Left ventricle myocardium inferior (tissue), 1 donor: ENCODE measurements around the gene DNASE1L2. TPM values are rescaled to one million over a fixed set of nuclear protein-coding genes. Genes with fewer than 3 reads are reported as not detected.
A peak's percentile ranks its signal among the peaks of the same experiment; 100 is the strongest.

ENCODE experiments used
- DNase-seq: peaks from one replicate; pipeline ENCODE4 v3.0.0-alpha.2; 2020
- H3K27ac ChIP-seq: fragments of 200-600 bp; replicated peaks from 2 replicates; pipeline ENCODE4 v1.8.0; 2021
- H3K27me3 ChIP-seq: fragments of 200-600 bp; 2 replicates; pipeline ENCODE4 v1.8.0; 2021; ENCODE audit warnings: low read depth
- H3K36me3 ChIP-seq: fragments of 200-600 bp; 2 replicates; pipeline ENCODE4 v1.8.0; 2021
- H3K4me1 ChIP-seq: fragments of 200-600 bp; 2 replicates; pipeline ENCODE4 v1.8.0; 2021
- H3K4me3 ChIP-seq: fragments of 200-600 bp; 2 replicates; pipeline ENCODE4 v1.8.0; 2021; ENCODE audit warnings: mild to moderate bottlenecking, moderate library complexity
- H3K9me3 ChIP-seq: fragments of 200-600 bp; replicated peaks from 2 replicates; pipeline ENCODE4 v1.8.0; 2021
- CTCF ChIP-seq: fragments of 200-600 bp; IDR thresholded peaks from 2 replicates; pipeline ENCODE4 v1.8.0; 2021; ENCODE audit warnings: antibody characterized with exemption, mild to moderate bottlenecking, borderline replicate concordance
- intact Hi-C: fragments of 100-400 bp; cut with micrococcal nuclease; formaldehyde crosslinking; loops from one replicate; pipeline ENCODE4 v1.11.0; 2022
- total RNA-seq: library from RNA; stranded (reverse); fragmentation: NEBNext Ultra II Directional; extraction: Animal tissue kit (Norgen Biotek cat#: 25700); gene quantifications from one replicate; pipeline ENCODE4 v1.2.1, GENCODE V29; 2021
- donor health status: DM: no; HTN: yes; CAD: no; lungs with severe emphysema.

DNASE1L2 gene
- total RNA-seq, 1 donor from 2014 or later = 0.47 TPM

- no peak for TF ChIP-seq CTCF
- intact Hi-C loops = no loop called here
- Histone ChIP-seq H3K27ac (no peak overlapping the region), H3K27me3 (peaks cover 23% of the 10 kb centered on the region), H3K4me1 (peaks cover 26% of the 10 kb centered on the region), H3K36me3 (peaks cover 73% of the 10 kb centered on the region), H3K9me3 (no peaks in the 10 kb centered on the region), H3K4me3 (no peak overlapping the region)
- no peak for DNase-seq
Observed at GRCh38 chr16:2233046-2233775, 3.0 kb upstream of the DNASE1L2 start.

GRCh38 chr16:2233872-2234812 lies 2.1 kb upstream of the DNASE1L2 start:
- peaks cover 23% of the 10 kb centered on the region for H3K27me3 ChIP-seq
- no peak for DNase-seq
- TF ChIP-seq CTCF = no peak
- peaks cover 25% of the 10 kb centered on the region for H3K4me1 ChIP-seq
- H3K27ac ChIP-seq = no peak overlapping the region
- no peak overlapping the region for H3K4me3 ChIP-seq
- intact Hi-C loops = no loop called here
- H3K36me3 ChIP-seq = peaks cover 65% of the 10 kb centered on the region
- no peaks in the 10 kb centered on the region for H3K9me3 ChIP-seq

GRCh38 chr16:2234813-2235170 lies 1.5 kb upstream of the DNASE1L2 start:
- intact Hi-C loops = no loop called here
- Histone ChIP-seq H3K36me3 (peaks cover 65% of the 10 kb centered on the region), H3K27ac (no peak overlapping the region), H3K27me3 (peaks cover 23% of the 10 kb centered on the region), H3K4me3 (no peak overlapping the region), H3K4me1 (peaks cover 25% of the 10 kb centered on the region), H3K9me3 (no peaks in the 10 kb centered on the region)
- TF ChIP-seq CTCF = no peak
- no peak for DNase-seq

GRCh38 chr16:2235234-2235651 lies 1.0 kb upstream of the DNASE1L2 start:
- DNase-seq = no peak
- H3K27ac ChIP-seq = no peak overlapping the region
- no peaks in the 10 kb centered on the region for H3K9me3 ChIP-seq
- intact Hi-C loops = no loop called here
- no peak for TF ChIP-seq CTCF
- H3K27me3 ChIP-seq = peaks cover 23% of the 10 kb centered on the region
- H3K36me3 ChIP-seq = peaks cover 61% of the 10 kb centered on the region
- H3K4me3 ChIP-seq = no peak overlapping the region
- H3K4me1 ChIP-seq = peaks cover 25% of the 10 kb centered on the region

- peaks cover 59% of the 10 kb centered on the region for H3K36me3 ChIP-seq
- TF ChIP-seq CTCF = no peak
- H3K4me3 ChIP-seq = peak overlapping the region; percentile 55
- H3K27me3 ChIP-seq = peaks cover 23% of the 10 kb centered on the region
- H3K27ac ChIP-seq = no peak overlapping the region
- H3K4me1 ChIP-seq = peaks cover 25% of the 10 kb centered on the region
- intact Hi-C loops = no loop called here
- H3K9me3 ChIP-seq = no peaks in the 10 kb centered on the region
- DNase-seq = no peak
Observed at GRCh38 chr16:2235695-2236336, 428 bp upstream of the DNASE1L2 start.
